NK-92 treated with Interleukin-12 subunit alpha and Interleukin-12 subunit beta, amount 100 ng/mL, for 24 hours (cell line): ENCODE results near the gene ATP6V1B1.

Experiments used
- DNase-seq: peaks from one replicate; lab custom pipeline; 2025; lab: John Stamatoyannopoulos, UW

The ATP6V1B1 gene

DNA sequence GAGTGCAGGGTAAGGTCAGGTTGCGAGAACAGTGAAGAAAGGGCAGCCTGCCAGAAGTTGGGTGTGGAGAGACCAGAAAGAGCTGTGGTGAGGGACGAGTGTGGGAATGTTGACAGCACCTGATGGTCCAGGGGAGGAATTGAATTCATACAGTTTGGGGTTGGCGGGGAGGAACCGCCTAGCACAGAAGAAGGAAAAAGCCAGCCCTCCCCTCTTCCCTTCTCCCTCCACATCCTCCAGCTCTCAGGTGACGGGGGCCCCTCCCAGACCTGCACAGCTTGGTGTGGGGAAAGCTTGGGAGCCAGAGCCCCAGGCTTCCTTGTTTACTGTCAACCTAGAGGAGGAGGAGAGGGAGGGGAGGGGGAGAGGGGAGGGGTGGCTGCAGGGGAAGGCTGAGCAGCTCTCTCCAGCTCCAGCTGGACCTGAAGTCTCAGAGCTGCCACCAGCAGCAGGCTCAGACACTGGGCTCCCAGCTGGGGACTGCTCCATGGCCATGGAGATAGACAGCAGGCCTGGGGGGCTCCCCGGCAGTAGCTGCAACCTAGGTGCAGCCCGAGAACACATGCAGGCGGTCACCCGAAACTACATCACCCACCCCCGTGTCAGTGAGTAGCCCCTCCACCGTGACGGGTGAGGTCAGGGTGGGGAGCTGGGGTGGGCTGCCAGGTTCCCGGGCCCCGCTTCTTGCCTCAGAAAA, at the start of gene ATP6V1B1:
Gene ATP6V1B1, plus strand, starts transcription at position 433 of the 697 bp plus-strand sequence. Its CDS starts 55 bp downstream, at position 488.
- no peak for DNase-seq

DNA sequence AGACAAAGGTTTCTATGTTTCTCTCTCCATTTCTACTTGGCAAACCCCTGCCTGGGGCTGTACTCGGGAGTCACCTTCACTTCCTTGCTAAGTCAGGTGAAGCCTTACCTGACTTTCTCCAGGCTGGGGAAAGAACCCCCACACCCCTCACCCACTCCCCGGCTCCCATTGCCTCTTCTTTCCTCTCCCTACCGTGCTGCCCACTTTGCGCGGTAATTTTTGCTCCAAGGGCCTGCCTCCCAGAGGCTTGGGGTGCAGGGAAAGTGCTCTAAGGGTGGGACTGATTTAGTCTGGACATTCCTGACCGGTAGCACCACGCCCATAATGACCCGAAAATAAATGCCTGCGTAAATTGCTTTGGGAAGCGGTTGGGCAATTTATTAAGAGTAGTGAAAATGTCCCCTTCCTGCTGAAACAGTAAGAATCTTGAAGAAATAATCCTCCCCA, 49.1 kb upstream of the ATP6V1B1 start:
- DNase-seq: no peak

DNA sequence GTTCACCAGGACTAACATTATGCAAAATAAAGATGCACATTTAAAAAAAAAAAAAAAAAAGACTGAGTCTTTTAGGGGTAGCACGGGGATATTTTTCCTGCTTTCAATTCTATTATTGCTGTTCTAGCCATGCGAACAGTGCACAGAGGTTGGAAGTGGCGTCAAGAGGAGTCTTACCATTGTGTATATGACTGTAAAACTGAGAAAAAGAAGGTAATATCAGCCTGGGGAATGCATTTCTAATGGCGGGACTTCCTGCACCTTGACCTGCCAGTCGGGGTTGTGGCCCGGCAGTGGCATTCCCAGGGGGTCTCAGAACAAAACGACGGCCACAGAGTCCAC, 48.5 kb upstream of the ATP6V1B1 start:
- no peak for DNase-seq

DNA sequence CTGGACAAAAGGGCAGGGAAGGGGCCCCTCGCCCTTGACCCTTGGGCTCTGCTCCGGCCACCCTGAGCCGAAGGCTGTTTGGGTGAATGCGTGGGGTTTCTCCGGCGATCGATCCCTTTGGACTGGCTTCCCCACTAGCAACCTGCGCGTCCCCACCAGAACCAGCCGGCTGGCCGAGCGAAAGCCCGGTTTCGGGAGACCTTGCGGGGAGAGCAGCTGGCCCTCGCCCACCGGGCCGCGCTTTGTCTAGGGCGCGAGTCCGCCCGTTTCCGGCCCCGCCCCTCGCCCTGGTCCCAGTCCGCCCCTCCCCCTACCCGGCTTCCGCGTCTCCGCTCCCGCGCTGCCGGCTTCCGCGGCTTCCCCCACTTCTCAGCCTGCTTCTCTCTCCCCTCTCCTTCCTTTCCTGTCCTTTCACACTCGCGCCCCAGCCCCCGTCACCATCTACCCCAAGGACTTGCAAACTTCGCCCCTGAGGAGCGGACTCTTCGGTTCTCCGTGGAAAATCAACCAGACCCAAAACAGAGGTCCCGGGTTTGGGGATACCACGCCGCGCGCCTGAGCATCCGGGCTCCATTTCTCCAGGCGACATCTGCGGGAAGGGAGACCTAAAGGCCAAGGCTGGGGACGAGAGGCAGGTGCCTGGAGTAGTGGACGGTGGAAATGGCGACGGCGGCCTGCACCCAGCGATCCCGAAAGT, 48.0 kb upstream of the ATP6V1B1 start:
- DNase-seq: peak; percentile 62

DNA sequence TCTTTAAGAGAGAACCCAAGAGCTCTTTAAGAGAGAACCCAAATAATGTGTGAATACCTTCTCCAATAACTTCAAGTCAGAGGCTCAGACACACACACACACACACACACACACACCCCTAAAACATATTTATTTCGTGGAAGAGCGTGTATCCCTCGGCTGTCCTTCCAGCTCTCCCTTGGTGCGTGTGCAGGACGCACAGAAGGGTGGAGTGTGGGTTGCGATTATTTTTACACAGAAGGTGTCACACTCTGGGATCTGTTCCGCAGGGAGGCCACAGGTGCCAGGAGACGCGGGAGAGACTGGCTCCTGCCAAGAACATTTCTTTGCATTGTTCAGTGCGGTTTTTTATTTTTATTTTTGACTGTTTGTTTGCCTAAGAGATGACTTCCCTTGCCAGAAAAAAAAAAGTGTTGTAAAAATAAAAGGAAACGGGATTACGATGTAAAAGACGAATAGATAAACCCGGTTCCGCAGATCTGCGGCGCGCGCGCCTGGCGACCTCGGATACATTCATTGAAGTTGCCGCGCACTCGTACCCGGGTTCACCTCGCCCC, 47.3 kb upstream of the ATP6V1B1 start:
- DNase-seq: no peak

DNA sequence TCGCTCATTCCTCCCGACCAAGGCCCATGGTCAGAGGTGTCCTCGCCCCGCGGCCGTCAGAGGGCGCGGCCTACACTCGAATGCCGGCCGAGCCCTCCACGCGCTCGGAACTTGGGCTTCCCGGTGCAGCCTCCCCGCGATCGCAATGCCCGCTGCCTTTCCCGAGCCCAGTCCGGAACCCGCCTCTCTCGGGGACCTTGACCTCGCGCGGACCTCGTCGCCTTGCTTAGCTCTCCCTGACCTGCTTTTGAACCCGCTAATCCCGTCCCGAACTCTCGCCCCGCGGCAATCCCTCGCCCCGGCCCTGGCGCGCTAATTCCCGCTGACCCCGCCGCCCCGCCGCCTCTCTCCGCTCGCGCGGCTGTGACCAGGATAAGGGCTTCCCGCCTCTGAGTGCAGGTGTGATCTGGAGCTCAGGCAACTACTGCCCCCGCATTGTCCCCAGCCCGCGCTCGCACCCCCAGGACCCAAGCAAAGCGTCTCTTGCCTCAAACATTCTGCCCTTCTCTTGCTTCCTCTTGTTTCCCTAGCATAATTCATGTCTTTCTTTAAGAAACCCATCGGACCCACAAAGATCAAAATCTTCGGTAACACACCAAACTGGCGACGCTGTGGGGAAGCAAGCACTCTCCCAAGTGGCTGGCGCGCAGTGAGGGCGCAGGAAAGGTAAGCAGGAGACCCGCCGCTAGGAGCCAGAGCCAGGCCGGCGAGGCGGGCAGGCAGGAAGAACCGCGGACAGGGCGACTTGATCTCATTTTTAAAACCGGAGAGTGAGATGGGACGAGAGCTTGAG, 46.6 kb upstream of the ATP6V1B1 start:
- DNase-seq: no peak

DNA sequence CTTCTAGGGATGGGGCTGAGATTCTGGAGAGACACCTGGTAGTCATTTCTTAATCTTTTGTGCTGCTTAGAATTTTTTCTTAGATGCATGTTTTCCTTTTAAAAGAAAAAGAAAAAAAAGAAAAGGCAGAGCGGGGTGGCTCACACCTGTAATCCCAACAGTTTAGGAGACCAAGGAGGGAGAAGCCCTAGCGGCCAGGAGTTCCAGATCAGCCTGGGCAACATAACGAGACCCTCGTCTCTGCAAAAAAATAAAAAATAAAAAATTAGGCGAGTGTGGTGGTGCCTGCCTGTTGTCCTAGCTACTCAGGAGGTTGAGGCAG, 46.0 kb upstream of the ATP6V1B1 start:
- DNase-seq: no peak

DNA sequence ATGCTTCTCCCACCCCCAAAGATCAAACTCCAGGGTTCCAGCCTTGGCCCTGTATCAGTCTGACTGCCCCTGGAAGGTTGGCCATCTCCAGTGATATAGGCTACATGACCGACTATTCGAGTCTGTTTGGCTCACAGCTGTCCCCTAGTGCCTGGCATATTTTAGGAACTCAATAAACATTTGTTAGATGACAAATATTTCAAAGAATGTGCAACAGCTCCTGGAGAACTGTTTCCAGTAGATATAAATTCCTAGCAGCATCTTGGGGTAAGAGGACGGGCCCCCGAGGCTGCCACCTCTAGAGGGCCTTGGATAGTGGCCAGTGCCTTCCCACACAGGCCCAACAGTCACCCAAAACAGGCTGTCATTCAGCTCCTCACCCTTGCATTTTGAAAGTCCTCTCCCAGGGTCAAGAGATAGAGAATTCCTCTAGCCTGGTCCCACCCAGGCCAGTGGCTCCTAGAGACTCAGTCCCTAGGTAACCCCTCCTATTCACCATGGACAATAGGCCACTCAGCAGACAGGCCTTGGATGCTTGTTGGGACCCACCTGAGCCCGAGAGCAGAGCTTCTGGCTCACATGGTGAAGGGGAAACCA, 45.1 kb upstream of the ATP6V1B1 start:
- no peak for DNase-seq

DNA sequence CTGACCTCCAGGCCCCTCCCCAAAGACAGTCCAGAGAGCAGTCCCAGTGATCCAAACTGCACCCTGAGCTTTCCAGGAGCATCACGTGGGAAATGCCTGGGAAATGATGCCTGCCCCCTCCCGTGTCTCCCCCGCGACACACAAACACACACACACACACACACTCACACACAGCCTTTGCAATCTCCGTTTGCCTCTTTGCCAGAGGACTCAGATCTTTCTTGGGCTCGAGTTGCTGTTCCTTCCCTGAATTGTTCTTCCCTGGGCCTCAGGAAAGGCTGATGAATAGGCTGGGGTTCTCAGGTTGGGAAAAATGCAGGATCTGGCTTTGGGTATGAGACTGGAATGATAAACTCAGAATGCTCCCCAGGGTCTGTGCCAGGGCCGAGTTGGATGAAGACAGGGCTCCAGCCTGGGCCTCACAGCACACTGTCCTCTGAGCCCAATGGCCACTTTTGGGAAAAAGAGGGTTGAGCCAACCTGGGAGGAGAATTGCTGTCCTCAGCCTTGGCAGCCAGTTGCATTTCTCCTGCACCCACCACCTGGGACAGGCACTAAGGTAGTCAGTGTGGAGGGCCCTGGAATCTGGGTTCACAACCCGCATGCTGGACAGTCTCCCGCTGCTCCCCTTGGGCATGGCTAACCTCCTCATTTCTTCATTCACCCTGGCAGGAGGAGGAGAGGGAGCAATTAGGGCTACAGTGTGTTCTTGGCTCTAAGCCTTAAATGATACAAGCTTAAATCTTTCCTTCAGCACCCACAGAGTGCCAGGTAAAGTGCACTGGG, 43.9 kb upstream of the ATP6V1B1 start:
- DNase-seq: no peak

DNA sequence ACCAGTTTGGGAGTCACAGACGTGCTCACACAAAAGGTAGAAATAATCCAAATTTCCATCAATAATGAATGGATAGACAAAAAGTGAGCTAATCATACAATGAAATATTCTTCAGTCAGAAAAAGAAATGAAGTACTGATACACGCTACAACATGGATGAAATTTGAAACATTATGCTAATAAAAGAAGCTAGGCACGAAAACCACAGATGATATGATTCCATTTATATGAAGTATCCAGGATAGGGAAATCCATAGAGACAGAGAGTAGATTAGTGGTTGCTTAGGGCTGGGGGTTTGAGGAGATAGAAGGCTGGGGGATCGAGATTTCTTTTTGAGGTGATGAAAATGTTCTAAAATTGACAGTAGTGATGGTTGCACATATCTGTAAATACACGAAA, 43.0 kb upstream of the ATP6V1B1 start:
- no peak for DNase-seq

DNA sequence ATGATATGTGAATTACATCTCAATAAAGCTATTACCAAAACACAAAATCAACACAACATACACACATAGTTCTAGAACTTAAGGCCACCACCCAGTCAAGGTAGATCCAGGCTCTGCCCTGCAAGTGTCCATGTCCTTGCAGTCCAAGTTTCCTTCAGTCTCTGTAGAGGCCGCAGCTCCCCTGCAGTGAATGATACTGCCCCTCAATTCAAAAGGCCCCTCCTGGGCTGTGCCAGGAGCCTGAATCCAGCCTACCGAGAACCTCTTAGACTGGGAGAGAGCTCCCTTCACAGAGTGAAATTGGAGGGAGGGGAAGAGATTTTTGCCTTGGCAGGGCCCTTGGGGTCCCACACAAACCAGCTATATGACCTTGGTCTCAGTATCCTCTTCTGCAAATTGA, 42.5 kb upstream of the ATP6V1B1 start:
- DNase-seq: no peak

DNA sequence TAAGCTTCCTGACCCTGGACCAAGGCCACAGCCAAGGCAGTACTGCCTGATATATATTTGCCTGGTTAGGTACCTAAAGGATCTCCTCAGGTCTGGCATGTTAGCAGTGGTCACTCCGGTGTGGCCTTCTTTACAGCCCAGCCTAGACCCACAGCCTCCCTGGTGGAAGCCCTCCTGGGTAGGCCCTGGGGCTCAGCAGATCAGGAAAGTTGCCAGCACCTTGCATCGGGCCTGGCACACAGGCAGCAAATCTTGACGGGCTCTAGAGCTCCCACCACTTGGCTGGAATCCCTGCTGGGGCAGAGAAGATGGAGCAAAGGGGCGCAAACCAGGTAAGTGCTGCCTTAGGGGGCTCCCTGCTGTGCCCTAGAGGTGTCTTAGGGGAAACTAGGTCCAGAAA, 40.9 kb upstream of the ATP6V1B1 start:
- no peak for DNase-seq

DNA sequence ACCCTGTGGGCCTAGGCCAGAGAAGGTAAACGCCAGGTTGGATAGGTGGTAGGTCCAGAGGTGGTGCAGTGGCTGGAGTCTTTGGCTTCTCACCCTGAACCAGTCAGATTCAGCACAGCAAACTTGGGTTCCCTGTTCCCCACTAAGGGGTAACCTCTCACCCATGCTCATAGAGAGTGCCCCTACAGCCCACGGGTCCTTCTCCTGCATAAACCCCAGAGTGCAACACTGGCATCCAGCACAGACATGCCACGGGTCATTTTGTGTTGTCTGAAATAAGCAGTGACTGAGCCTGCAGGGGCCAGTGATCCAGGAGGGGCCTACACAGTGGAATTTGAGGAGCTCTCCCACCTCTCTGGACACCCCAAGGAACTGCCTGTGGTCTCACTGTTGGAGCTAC, 40.5 kb upstream of the ATP6V1B1 start:
- no peak for DNase-seq

DNA sequence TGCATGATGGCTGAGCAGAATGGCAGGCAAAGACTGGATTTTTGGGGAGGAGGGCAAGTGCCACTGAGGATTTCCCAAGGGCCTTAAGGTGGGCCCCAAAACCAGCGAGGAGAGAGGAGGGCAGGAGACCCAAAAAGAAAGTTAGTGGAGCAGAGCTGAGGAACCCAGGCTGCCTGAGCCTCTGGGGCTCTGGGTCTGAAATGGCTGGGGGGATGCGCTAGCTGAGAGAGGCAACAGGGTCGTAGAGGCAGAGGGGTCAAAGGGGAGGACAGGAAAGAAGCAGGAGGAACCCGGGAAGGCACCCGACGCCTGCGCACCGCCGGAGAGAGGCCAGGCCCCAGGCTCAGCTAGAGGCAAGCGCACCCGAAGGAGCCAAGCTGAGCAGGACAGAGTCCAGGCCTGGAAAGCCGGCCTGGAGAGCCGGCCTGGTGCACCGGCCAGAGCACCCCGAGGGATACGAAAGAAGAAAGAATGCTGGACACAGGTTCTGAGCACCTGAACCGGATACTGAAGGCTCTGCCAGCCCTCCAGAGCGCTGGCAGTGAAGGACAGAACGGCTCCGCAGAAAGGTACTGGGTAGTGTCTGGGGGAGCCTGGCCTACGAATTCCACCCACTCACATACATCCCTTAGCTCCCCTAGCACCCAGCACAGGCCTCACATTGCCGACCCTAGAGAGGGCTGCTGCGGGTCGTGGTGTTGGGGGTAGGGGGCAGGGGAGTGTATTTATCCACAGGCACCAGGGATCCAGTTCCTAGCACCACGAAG, 39.5 kb upstream of the ATP6V1B1 start:
- DNase-seq: no peak

DNA sequence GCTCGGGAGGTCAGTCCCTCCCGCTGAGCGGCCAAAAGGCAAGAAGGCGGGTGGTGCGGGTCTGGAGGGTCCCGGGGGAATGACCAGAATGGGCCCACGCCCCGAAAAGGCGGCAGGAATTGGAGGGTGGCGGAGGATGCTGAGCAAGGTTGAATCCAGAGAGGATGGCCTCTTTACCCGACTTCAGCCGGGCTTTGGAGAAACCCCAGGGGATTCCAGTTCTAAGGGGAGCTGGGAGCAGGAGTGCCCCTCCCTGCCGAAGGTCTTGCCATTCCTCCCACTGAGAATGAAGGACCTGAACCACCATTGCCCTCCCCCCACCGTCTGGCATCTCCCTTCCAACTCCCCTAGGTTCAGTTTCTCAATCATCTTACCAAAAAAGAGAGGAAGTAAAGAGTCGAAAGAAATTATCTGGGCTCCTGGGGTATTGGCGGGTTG, 38.9 kb upstream of the ATP6V1B1 start:
- no peak for DNase-seq

DNA sequence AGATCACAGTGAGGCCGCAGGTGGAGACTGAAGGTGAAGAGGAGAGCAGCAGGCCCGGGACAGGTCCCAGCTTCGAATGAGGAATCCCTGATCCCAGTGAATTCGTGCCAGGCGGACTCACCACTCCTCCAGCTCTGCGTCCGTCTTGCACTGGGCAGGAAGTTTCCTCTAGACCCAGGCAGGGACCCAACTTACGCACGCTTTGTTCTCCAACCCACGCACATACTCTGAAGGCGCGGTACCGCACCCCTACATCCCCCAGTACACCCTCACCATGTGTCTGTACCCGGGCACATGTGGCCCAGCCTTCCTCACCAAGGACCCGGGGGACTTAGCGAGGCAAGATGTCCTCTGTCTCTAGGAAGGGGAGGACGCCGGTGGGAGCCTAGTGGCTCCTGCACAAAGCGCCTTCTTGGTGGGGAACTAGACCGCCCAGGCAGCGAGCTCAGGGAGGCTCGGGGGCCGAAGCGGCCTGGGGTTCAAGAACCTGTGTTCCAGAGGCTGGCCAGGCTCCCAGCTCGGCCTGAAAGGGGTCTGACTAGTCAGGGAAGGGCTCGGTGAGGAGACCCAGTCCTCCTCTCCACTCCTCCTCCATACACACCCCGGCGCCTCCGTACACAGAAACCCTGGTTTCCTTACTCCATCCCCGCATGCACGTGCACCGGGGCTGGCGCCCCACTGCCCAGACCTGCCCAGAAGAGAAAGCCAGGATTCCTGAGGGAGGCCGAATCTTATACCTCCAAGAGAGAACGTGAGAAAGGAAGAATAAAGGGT, 38.3 kb upstream of the ATP6V1B1 start:
- DNase-seq: no peak

DNA sequence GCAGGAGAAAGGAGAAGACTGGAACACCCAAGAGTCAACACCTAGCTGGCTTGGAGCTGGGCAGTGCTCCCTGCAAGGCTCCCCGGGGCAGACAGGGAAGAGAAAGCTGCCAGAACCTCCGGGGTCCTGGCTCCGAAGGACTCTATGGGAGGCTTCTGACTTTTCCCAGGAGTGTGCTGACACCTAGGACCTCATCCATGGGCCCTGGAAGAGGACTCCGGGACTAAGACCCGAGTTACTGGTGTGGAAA, 37.8 kb upstream of the ATP6V1B1 start:
- DNase-seq: no peak

DNA sequence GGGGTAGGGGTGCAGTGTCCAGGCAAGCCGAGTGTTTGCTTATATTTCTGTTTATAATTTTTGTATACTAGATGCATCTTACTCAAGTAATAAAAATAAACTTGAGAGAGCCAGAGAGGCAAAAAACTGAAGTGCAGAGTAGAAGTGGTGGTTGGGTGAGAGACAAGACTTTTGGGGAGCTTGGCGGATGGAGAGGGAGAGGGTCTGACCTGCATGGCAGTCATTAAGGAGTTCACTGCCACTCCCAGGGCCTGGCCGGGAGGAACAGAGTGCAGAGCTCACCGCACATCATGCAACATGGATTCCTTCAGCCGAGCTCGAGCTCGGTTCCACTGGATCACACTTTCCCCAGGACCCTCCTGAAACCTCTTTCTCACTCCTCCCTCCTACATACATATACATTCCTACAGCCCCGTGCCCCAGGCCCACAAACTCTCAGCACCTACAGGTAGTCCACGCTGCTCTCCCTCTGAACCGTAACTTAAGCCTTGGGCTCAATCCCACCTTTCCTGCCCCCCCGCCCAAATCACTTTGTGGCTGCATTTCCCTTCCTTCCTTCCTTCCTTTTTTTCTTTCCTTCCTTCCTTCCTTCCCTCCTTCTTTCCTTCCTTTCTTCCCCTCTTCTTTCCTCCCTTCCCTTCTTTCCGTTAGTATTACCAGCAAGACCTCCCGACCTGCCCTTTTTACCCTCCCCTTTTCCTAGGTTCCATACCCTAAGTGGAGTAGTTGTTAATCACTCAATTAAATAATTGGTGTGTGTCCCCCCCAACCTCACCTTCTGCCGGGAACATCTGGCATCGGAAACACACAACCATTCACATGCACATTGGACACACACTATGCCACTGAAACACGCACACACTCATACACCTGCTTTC, 37.1 kb upstream of the ATP6V1B1 start:
- DNase-seq: no peak
